Bronchial epithelial cell (primary cell): ENCODE results near the gene SP3. TPM values are rescaled to one million over a fixed set of nuclear protein-coding genes. Genes with fewer than 3 reads are reported as not detected.

Experiments used
- DNase-seq: peaks from one replicate; pipeline ENCODE4 v3.0.0-alpha.2; 2010; ENCODE audit warnings: low read depth
- FAIRE-seq: peaks from 2 replicates; lab custom pipeline; 2011; peaks lifted over from hg19 to GRCh38; lab: Jason Lieb, UNC
- H3K27me3 ChIP-seq: 2 replicates; pipeline ENCODE4 v1.5.1; 2011; ENCODE audit warnings: low read length; ENCODE audit not compliant: control insufficient read depth, insufficient read depth
- H3K36me3 ChIP-seq: 2 replicates; pipeline ENCODE4 v1.5.1; 2011; ENCODE audit warnings: low read length; ENCODE audit not compliant: control insufficient read depth, insufficient read depth
- H3K4me3 ChIP-seq: 2 replicates; pipeline ENCODE4 v1.5.1; 2011; ENCODE audit warnings: mild to moderate bottlenecking, low read depth, low read length, control low read depth
- CTCF ChIP-seq: IDR thresholded peaks from 2 replicates; pipeline ENCODE4 v1.5.1; 2011; ENCODE audit warnings: mild to moderate bottlenecking, moderate library complexity, low read length, control low read depth, inconsistent platforms; ENCODE audit not compliant: insufficient read depth, severe bottlenecking
- total RNA-seq: library from RNA; depleted of rRNA; stranded (reverse); fragments of >200 nt; gene quantifications from 2 replicates; pipeline ENCODE4 v1.2.1, GENCODE V29; 2014

The SP3 gene
- total RNA-seq, 1 donor from 2014 or later: 104 TPM

DNA sequence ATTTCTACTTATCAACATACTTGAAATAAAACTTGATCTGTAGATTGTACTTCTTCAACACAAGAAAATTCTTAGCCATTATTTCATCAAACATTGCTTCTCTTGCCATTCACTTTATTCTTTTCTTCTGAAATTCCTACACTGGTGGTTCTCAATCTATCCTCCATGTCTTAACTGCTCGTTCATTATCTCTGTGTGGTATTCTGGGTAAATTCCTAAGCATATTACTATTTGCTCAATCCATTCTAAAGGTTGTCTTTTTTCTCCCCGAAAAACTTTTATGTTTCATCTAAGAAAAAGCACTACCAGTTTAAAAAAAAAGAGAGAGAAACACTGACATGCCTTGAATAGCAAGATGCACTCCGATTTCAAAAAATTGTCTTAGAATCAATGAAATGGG is 18.0 kb downstream of the SP3 start:
- TF ChIP-seq CTCF: no peak
- FAIRE-seq (no peak), DNase-seq (no peak)
- Histone ChIP-seq H3K4me3 (no peak overlapping the region), H3K27me3 (no peaks in the 10 kb centered on the region), H3K36me3 (no peaks in the 10 kb centered on the region)

GRCh38 chr2:173943738-173944137 is 21.4 kb downstream of the SP3 start:
- FAIRE-seq (no peak), DNase-seq (peak; percentile 74)
- no peaks in the 10 kb centered on the region for H3K27me3 ChIP-seq
- no peak for TF ChIP-seq CTCF
- H3K36me3 ChIP-seq: no peaks in the 10 kb centered on the region
- H3K4me3 ChIP-seq: no peak overlapping the region

GRCh38 chr2:173942861-173943523 is 22.2 kb downstream of the SP3 start:
- FAIRE-seq: no peak
- no peaks in the 10 kb centered on the region for H3K36me3 ChIP-seq
- H3K27me3 ChIP-seq: no peaks in the 10 kb centered on the region
- H3K4me3 ChIP-seq: no peak overlapping the region
- no peak for DNase-seq
- no peak for TF ChIP-seq CTCF

- H3K36me3 ChIP-seq: no peaks in the 10 kb centered on the region
- DNase-seq (no peak), FAIRE-seq (no peak)
- H3K4me3 ChIP-seq: no peak overlapping the region
- TF ChIP-seq CTCF: no peak
- no peaks in the 10 kb centered on the region for H3K27me3 ChIP-seq
These were observed 23.6 kb downstream of the SP3 start for GRCh38 chr2:173941567-173941966.

DNA sequence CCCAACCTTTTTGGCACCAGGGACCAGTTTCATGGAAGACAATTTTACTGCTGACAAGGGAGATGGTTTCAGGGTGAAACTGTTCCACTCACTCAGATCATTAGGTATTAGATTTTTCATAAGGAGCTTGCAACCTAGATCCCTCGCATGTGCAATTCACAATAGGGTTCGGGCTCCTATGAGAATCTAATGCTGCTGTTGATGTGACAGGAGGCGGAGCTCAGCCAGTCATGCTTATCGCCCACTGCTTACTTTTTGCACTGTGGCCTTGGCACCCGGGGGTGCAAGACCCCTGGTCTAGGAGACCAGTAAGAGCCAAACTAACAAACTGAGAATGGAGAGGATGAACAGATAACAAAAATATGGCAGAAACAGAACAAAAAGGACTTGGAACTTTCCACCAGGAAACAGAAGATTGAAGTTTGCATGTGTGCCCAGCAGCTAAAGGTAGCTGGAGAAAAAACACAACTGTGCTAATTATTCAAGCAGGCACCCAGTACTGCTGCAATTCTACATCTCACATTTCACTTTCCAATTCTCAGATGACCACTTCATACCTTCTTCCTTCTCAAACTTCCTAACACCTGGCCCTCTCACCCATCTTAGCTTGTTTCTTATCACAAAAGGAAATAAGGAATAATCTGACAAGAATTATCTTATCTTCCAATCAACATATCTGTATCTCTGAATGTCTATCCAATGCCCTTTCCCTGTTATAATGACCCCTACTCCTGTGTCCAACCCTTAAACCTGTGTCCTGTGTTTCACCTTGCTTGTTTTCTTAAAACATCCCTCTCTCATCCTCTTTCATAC is 24.8 kb downstream of the SP3 start:
- Histone ChIP-seq H3K27me3 (no peaks in the 10 kb centered on the region), H3K4me3 (no peak overlapping the region), H3K36me3 (no peaks in the 10 kb centered on the region)
- DNase-seq (no peak), FAIRE-seq (no peak)
- TF ChIP-seq CTCF: no peak
